Left cardiac atrium (tissue), 4 donors: Measurements from ENCODE around the gene FERMT3. TPM values are rescaled to one million over a fixed set of nuclear protein-coding genes. Genes with fewer than 3 reads are reported as not detected.
"Not testable (repeated sequence)": the region's sequence is repeated elsewhere in the genome, so short reads cannot be mapped to it uniquely, and the experiment has no call there.

ENCODE experiments used
- ATAC-seq, 2 donors: fragments of 200-7000 bp; cut with Tn5 transposase; one replicate each; pipeline ENCODE4 v1.9.1; 2020; ENCODE audit warnings: mild to moderate bottlenecking in 2 of 2, moderate library complexity in 2 of 2
- DNase-seq: peaks from one replicate; pipeline ENCODE4 v3.0.0-alpha.2; 2020
- intact Hi-C, 2 donors: fragments of 100-400 bp; cut with DNase I; formaldehyde crosslinking; loops; one replicate each; pipeline versions ENCODE4 v1.14.1 to v1.15.1; 2022 to 2023
- total RNA-seq, 2 donors: library from RNA; stranded (reverse); fragmentation: NEBNext Ultra II Directional; extraction: Animal tissue kit (Norgen Biotek cat#: 25700); gene quantifications; one replicate each; pipeline ENCODE4 v1.2.1, GENCODE V29; 2021
- donor health status: DM: no; HTN: yes; CAD: no.
- donor health status: DM: no; HTN: yes; CAD: no; lungs with severe emphysema.
- donor health status: DM: yes; HTN: yes; CAD: no.
- donor health status: Dilated cardiomyopathy.

FERMT3 gene
- total RNA-seq, 2 donors from 2014 or later: 23.8 to 25.8 TPM

GRCh38 chr11:64243236-64243854, 36.8 kb downstream of the FERMT3 start:
- DNase-seq (no peak), ATAC-seq (no peak)
- intact Hi-C loops: no loop called here

- DNase-seq (no peak), ATAC-seq (no peak)
- intact Hi-C loops: no loop called here
Measured at GRCh38 chr11:64244107-64244506, 37.6 kb downstream of the FERMT3 start.

- DNase-seq (no peak), ATAC-seq (no peak)
- intact Hi-C loops: no loop called here
Measured at GRCh38 chr11:64244966-64245365, 38.4 kb downstream of the FERMT3 start.

GRCh38 chr11:64245401-64245796, 38.9 kb downstream of the FERMT3 start:
- intact Hi-C loops: no loop called here
- peak; percentile 60 for DNase-seq
- ATAC-seq: no peak

- peak in 1 of 2 donors; percentile 7 for ATAC-seq
- DNase-seq: peak; percentile 90
- intact Hi-C loops: no loop called here
Measured at GRCh38 chr11:64245797-64246620, 39.5 kb downstream of the FERMT3 start.

- intact Hi-C loops, DNase-seq, ATAC-seq: not testable (repeated sequence)
Measured at GRCh38 chr11:64246621-64246870, 40.0 kb downstream of the FERMT3 start.

GRCh38 chr11:64246871-64247728, 40.6 kb downstream of the FERMT3 start, which contains the start of gene PPP1R14B:
TSS of gene PPP1R14B (minus strand) at chr11:64246943. CDS start at chr11:64246673, 270 bp downstream.
- peak; percentile 94 for DNase-seq
- ATAC-seq: peak; percentile 68 to 76
- intact Hi-C loops: no loop called here

- no peak for DNase-seq
- peak; percentile 1 for ATAC-seq
- intact Hi-C loops: no loop called here
Measured at GRCh38 chr11:64247729-64248531, 41.4 kb downstream of the FERMT3 start.

GRCh38 chr11:64248578-64248977, 42.1 kb downstream of the FERMT3 start:
- ATAC-seq: no peak

GRCh38 chr11:64249038-64249437, 42.5 kb downstream of the FERMT3 start:
- ATAC-seq (no peak), DNase-seq (no peak)
- intact Hi-C loops: no loop called here

More at GRCh38 chr11:64248578-64248977, 42.1 kb downstream of the FERMT3 start:
- intact Hi-C loops: no loop called here
- no peak for DNase-seq

- DNase-seq: no peak
- intact Hi-C loops: loop anchor here in 1 of 2 donors (5.0 kb wide), 1 partner anchor 53 kb away; the partner anchor contains the start of gene CATSPERZ
- no peak for ATAC-seq
Measured at GRCh38 chr11:64249563-64250414, 43.3 kb downstream of the FERMT3 start.

GRCh38 chr11:64250415-64251015, 44.0 kb downstream of the FERMT3 start:
- intact Hi-C loops: loop anchor here in 1 of 2 donors (5.0 kb wide), 1 partner anchor 52 kb away; the partner anchor contains the start of gene CATSPERZ
- DNase-seq (no peak), ATAC-seq (no peak)

- ATAC-seq (peak; percentile 57 to 77), DNase-seq (no peak)
- intact Hi-C loops: loop anchor here in 1 of 2 donors (5.0 kb wide), 1 partner anchor 51 kb away; the partner anchor contains the start of gene CATSPERZ
Measured at GRCh38 chr11:64251016-64251752, 44.7 kb downstream of the FERMT3 start, which contains the start of gene PLCB3. TSS of gene PLCB3 (plus strand) at chr11:64251530. CDS start at chr11:64251650, 120 bp downstream.

GRCh38 chr11:64251753-64252002, 45.2 kb downstream of the FERMT3 start:
- DNase-seq (no peak), ATAC-seq (no peak)
- intact Hi-C loops: loop anchor here in 1 of 2 donors (5.0 kb wide), 1 partner anchor 51 kb away; the partner anchor contains the start of gene CATSPERZ

- DNase-seq: peak; percentile 71
- peak in 1 of 2 donors; percentile 40 for ATAC-seq
- intact Hi-C loops: loop anchor here in 1 of 2 donors (5.0 kb wide), 1 partner anchor 50 kb away; the partner anchor contains the start of gene CATSPERZ
Measured at GRCh38 chr11:64252003-64252872, 45.7 kb downstream of the FERMT3 start.

- DNase-seq (no peak), ATAC-seq (no peak)
- intact Hi-C loops: loop anchor here in 1 of 2 donors (5.0 kb wide), 1 partner anchor 49 kb away; the partner anchor contains the start of gene CATSPERZ
Measured at GRCh38 chr11:64253043-64253442, 46.5 kb downstream of the FERMT3 start.
